ENCODE results near the gene ZSCAN12.

DNA sequence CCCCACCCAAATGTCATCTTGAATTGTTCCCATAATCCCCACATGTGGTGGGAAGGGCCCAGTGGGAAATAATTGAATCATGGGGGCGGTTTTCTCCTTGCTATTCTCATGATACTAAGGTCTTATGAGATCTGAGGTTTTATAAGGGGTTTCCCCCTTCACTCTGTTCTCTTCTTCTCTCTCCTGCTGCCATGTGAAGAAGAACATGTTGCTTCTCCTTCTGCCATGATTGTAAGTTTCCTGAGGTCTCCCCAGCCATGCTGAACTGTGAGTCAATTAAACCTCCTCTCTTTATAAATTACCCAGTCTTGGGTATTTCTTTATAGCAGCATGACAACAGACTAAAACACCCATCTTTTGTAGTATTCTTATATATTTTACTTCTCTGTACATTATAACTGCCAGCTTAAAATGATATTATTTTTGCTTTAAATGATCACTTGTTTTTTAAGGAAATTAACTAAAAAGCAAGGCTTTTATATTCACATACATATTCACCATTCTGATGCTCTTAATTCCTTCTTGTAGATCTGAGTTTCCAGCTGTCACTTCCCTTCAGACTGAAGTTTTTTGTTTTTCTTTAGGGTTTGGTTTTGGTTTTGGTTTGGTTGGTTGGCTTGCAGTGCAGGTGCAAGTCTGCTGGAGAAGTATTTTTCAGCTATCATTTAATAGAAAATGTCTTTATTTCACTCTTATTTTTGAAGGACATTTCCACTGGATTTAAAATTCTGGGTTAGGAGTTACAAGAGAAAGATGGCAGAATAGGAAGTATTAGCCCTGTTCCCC, 59.0 kb downstream of the ZSCAN12 start:
- TF ChIP-seq SP1 (IDR thresholded peaks at IDR 0.05) = no peak
- no peak for TF ChIP-seq ELF4 (IDR thresholded peaks at IDR 0.05)
- TF ChIP-seq BHLHE40 (IDR thresholded peaks at IDR 0.05; ENCODE audit: borderline replicate concordance) = no peak
- no peak for TF ChIP-seq HDGF (IDR thresholded peaks at IDR 0.05; ENCODE audit: borderline replicate concordance)
- no peak for TF ChIP-seq NFRKB (IDR thresholded peaks at IDR 0.05)
- TF ChIP-seq TARDBP (IDR thresholded peaks at IDR 0.05) = no peak
- TF ChIP-seq, protein P1, sequence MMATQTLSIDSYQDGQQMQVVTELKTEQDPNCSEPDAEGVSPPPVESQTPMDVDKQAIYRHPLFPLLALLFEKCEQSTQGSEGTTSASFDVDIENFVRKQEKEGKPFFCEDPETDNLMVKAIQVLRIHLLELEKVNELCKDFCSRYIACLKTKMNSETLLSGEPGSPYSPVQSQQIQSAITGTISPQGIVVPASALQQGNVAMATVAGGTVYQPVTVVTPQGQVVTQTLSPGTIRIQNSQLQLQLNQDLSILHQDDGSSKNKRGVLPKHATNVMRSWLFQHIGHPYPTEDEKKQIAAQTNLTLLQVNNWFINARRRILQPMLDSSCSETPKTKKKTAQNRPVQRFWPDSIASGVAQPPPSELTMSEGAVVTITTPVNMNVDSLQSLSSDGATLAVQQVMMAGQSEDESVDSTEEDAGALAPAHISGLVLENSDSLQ (IDR thresholded peaks at IDR 0.05) = no peak
- no peak for TF ChIP-seq L3MBTL2 (conservative IDR thresholded peaks at IDR 0.05)
- no peak for TF ChIP-seq ZNF384 (IDR thresholded peaks at IDR 0.05)
- no peak for TF ChIP-seq SUZ12 (IDR thresholded peaks at IDR 0.05)
- TF ChIP-seq CTBP1 (IDR thresholded peaks at IDR 0.05; ENCODE audit: borderline replicate concordance) = no peak
- no peak for TF ChIP-seq ARNT (IDR thresholded peaks at IDR 0.05)
- TF ChIP-seq LEF1 (IDR thresholded peaks at IDR 0.05; ENCODE audit: borderline replicate concordance) = no peak
- TF ChIP-seq FOXK2 (IDR thresholded peaks at IDR 0.05) = no peak
